GM12878 (cell line): ENCODE results near the gene ARL17B. TPM values are rescaled to one million over a fixed set of nuclear protein-coding genes. Genes with fewer than 3 reads are reported as not detected.

ENCODE experiments used
- ATF7 ChIP-seq: fragments of 450-650 bp; IDR thresholded peaks from 2 replicates; pipeline ENCODE4 v1.6.1; 2016; ENCODE audit warnings: low read depth, mild to moderate bottlenecking
- BACH1 ChIP-seq: fragments of 450-650 bp; IDR thresholded peaks from 2 replicates; pipeline ENCODE4 v1.6.1; 2017; ENCODE audit warnings: mild to moderate bottlenecking, borderline replicate concordance
- CBFB ChIP-seq: IDR thresholded peaks from 2 replicates; pipeline ENCODE4 v1.6.1; 2016; ENCODE audit warnings: antibody characterized with exemption, low read depth
- IRF4 ChIP-seq: IDR thresholded peaks from 2 replicates; pipeline ENCODE4 v1.6.1; 2011; ENCODE audit warnings: low read depth, low read length
- KLF5 ChIP-seq: fragments of 450-650 bp; IDR thresholded peaks from 2 replicates; pipeline ENCODE4 v1.6.1; 2014; ENCODE audit warnings: mild to moderate bottlenecking; ENCODE audit not compliant: partially characterized antibody
- LARP7 ChIP-seq: fragments of 450-650 bp; IDR thresholded peaks from 2 replicates; pipeline ENCODE4 v1.6.1; 2017; ENCODE audit warnings: mild to moderate bottlenecking
- NFYA ChIP-seq: IDR thresholded peaks from 2 replicates; pipeline ENCODE4 v1.6.1; 2011; ENCODE audit warnings: low read depth, mild to moderate bottlenecking, low read length, improper control_type of control experiment, borderline replicate concordance
- PAX5 ChIP-seq: IDR thresholded peaks from 2 replicates; pipeline ENCODE4 v1.6.1; 2011; ENCODE audit warnings: low read depth, low read length, borderline replicate concordance
- POLR2AphosphoS5 ChIP-seq: IDR thresholded peaks from 2 replicates; pipeline ENCODE4 v1.6.1; 2011; ENCODE audit warnings: mild to moderate bottlenecking, low read length, inconsistent platforms
- POU2F2 ChIP-seq: IDR thresholded peaks from 3 replicates; pipeline ENCODE4 v1.6.1; 2011; ENCODE audit warnings: low read depth, mild to moderate bottlenecking, low read length, borderline replicate concordance
- SMAD5 ChIP-seq: IDR thresholded peaks from 2 replicates; pipeline ENCODE4 v1.6.1; 2016; ENCODE audit warnings: antibody characterized with exemption, low read depth
- SUZ12 ChIP-seq: fragments of 200-600 bp; sonication (generic); IDR thresholded peaks from one replicate; pipeline ENCODE4 v1.6.1; 2018; ENCODE audit warnings: antibody characterized with exemption, mild to moderate bottlenecking; ENCODE audit not compliant: unreplicated experiment
- TAF1 ChIP-seq: IDR thresholded peaks from 2 replicates; pipeline ENCODE4 v1.6.1; 2011; ENCODE audit warnings: mild to moderate bottlenecking, low read depth, low read length, borderline replicate concordance
- WRNIP1 ChIP-seq: IDR thresholded peaks from 2 replicates; pipeline ENCODE4 v1.6.1; 2011; ENCODE audit warnings: low read depth, low read length, improper control_type of control experiment, borderline replicate concordance
- YBX1 ChIP-seq: fragments of 450-650 bp; IDR thresholded peaks from 2 replicates; pipeline ENCODE4 v1.6.1; 2016; ENCODE audit warnings: antibody characterized with exemption
- ZNF207 ChIP-seq: fragments of 450-650 bp; IDR thresholded peaks from 2 replicates; pipeline ENCODE4 v1.6.1; 2014; ENCODE audit warnings: antibody characterized with exemption, mild to moderate bottlenecking, borderline replicate concordance
- ZNF24 ChIP-seq: fragments of 450-650 bp; IDR thresholded peaks from 2 replicates; pipeline ENCODE4 v1.6.1; 2017; ENCODE audit warnings: antibody characterized with exemption, mild to moderate bottlenecking
- ZNF384 ChIP-seq: IDR thresholded peaks from 2 replicates; pipeline ENCODE4 v1.6.1; 2012; ENCODE audit warnings: low read depth, mild to moderate bottlenecking, low read length, improper control_type of control experiment, borderline replicate concordance
- polyA plus RNA-seq, 11 experiments: library from polyadenylated mRNA; depleted of rRNA in 4 of 11; unstranded in 6 of 11; stranded (reverse) in 5 of 11; fragments of >200 nt; fragmentation: Nextera tagmentation in 4 of 11; fragmentation: Illumina TruSeq in 1 of 11; extraction: Ambion mirVana in 4 of 11; extraction: Trizol in 1 of 11; gene quantifications; 1 replicate in 1 of 11; 2 replicates in 10 of 11; pipeline versions ENCODE4 v1.2.1 to v1.2.3, GENCODE V29; 2011 to 2016; ENCODE audit warnings: inconsistent platforms in 2 of 11, missing spikeins in 2 of 11, low read depth in 1 of 11
- total RNA-seq, 4 experiments: library from RNA; depleted of rRNA in 3 of 4; stranded (reverse); fragments of >200 nt in 3 of 4; fragmentation: Illumina TruSeq in 1 of 4; extraction: Trizol in 1 of 4; gene quantifications; 2 replicates each; pipeline versions ENCODE4 v1.2.1 to v1.2.3, GENCODE V29; 2013 to 2021
- TF ChIP-seq, protein P1 (sequence below): fragments of 450-650 bp; IDR thresholded peaks from 2 replicates; pipeline ENCODE4 v1.6.1; 2017; ENCODE audit warnings: borderline replicate concordance
- TF ChIP-seq, protein P2 (sequence below): IDR thresholded peaks from 2 replicates; pipeline ENCODE4 v1.6.1; 2011; ENCODE audit warnings: low read depth, low read length, improper control_type of control experiment, borderline replicate concordance
- TF ChIP-seq, protein P3 (sequence below): IDR thresholded peaks from 2 replicates; pipeline ENCODE4 v1.6.1; 2011; ENCODE audit warnings: low read depth, mild to moderate bottlenecking, low read length, moderate library complexity, borderline replicate concordance; ENCODE audit errors: extremely low read depth
- TF ChIP-seq, protein P4 (sequence below): fragments of 450-650 bp; IDR thresholded peaks from 2 replicates; pipeline ENCODE4 v1.6.1; 2014; ENCODE audit warnings: mild to moderate bottlenecking
- TF ChIP-seq, protein P5 (sequence below): fragments of 450-650 bp; IDR thresholded peaks from 2 replicates; pipeline ENCODE4 v1.6.1; 2016; ENCODE audit warnings: mild to moderate bottlenecking, moderate library complexity, borderline replicate concordance

Gene ARL17B
- total and polyA plus RNA-seq, 10 of the 15 experiments (the other 5 are each of a cell fraction or from before 2014, with no cell fraction given), result 6.0 to 25.1 (median 14.2) TPM

DNA sequence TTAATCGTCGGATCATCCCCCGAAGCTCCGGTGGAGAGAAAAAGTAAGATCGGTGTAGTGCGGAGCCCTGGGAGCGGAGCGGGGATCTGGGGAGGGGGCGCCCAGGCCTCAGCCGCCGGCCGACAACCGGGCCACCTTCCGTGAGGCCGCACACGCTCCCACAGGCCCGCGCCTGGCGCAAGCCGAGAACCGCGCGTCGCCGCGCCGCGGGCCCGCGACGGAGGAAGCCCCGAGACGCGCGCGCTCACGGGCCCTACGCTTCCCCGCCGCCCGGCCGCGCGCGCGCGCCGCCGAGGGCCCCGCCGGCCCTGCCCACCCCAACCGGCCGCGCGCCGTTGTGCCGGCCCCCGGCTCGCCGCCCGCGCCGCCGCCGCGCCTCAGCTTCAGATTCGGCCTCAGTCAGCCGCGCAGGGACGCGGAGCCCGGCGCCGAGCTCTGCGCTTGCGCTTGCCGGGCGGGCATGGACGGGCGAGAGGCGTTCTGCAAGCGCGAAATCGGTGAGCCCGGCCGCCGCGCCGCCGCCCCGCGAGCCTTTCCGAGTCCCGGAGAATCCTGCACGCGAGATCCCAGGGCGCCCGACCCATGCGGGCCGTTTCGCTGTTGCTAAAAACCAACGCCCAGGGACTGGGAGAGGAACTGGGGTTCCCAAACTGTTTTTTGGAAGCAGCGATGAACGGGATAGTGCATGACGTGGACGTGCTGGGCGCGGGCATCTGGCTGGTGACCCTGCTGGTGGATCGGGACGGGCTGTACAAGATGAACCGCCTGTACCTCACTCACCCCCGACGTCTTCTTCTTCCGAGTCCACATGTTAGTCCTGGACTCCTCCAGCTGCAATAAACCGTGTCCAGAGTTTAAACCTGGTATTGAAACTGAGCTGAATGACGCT, 94.7 kb downstream of the ARL17B start (continued):
- no peak for TF ChIP-seq ZNF24
- TF ChIP-seq, protein P1, sequence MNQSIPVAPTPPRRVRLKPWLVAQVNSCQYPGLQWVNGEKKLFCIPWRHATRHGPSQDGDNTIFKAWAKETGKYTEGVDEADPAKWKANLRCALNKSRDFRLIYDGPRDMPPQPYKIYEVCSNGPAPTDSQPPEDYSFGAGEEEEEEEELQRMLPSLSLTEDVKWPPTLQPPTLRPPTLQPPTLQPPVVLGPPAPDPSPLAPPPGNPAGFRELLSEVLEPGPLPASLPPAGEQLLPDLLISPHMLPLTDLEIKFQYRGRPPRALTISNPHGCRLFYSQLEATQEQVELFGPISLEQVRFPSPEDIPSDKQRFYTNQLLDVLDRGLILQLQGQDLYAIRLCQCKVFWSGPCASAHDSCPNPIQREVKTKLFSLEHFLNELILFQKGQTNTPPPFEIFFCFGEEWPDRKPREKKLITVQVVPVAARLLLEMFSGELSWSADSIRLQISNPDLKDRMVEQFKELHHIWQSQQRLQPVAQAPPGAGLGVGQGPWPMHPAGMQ, result no peak
- TF ChIP-seq BACH1, result peak; percentile 65; the same call in 1 of the 2 replicates
- TF ChIP-seq KLF5, result peak; percentile 28
- peak; percentile 68 for TF ChIP-seq LARP7
- TF ChIP-seq POLR2AphosphoS5, result peak; percentile 75; the same call in 1 of the 2 replicates
- TF ChIP-seq ATF7, result no peak
- no peak for TF ChIP-seq IRF4
- no peak for TF ChIP-seq SUZ12
- TF ChIP-seq, protein P2, sequence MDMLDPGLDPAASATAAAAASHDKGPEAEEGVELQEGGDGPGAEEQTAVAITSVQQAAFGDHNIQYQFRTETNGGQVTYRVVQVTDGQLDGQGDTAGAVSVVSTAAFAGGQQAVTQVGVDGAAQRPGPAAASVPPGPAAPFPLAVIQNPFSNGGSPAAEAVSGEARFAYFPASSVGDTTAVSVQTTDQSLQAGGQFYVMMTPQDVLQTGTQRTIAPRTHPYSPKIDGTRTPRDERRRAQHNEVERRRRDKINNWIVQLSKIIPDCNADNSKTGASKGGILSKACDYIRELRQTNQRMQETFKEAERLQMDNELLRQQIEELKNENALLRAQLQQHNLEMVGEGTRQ, result no peak
- peak; percentile 1; the same call in 1 of the 2 replicates for TF ChIP-seq PAX5
- TF ChIP-seq TAF1, result peak; percentile 67; the same call in 1 of the 2 replicates
- 0 out of 3 replicates have a peak, but pooled peaks have one; percentile 49 for TF ChIP-seq POU2F2
- no peak for TF ChIP-seq SMAD5
- 0 out of 2 replicates have a peak, but pooled peaks have one; percentile 56 for TF ChIP-seq ZNF207
- TF ChIP-seq, protein P3, sequence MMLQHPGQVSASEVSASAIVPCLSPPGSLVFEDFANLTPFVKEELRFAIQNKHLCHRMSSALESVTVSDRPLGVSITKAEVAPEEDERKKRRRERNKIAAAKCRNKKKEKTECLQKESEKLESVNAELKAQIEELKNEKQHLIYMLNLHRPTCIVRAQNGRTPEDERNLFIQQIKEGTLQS, result no peak
- TF ChIP-seq YBX1, result no peak
- TF ChIP-seq, protein P4, sequence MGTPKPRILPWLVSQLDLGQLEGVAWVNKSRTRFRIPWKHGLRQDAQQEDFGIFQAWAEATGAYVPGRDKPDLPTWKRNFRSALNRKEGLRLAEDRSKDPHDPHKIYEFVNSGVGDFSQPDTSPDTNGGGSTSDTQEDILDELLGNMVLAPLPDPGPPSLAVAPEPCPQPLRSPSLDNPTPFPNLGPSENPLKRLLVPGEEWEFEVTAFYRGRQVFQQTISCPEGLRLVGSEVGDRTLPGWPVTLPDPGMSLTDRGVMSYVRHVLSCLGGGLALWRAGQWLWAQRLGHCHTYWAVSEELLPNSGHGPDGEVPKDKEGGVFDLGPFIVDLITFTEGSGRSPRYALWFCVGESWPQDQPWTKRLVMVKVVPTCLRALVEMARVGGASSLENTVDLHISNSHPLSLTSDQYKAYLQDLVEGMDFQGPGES, result 0 out of 2 replicates have a peak, but pooled peaks have one; percentile 11
- no peak for TF ChIP-seq NFYA
- TF ChIP-seq ZNF384, result no peak
- TF ChIP-seq WRNIP1, result no peak
- no peak for TF ChIP-seq CBFB
- TF ChIP-seq, protein P5, sequence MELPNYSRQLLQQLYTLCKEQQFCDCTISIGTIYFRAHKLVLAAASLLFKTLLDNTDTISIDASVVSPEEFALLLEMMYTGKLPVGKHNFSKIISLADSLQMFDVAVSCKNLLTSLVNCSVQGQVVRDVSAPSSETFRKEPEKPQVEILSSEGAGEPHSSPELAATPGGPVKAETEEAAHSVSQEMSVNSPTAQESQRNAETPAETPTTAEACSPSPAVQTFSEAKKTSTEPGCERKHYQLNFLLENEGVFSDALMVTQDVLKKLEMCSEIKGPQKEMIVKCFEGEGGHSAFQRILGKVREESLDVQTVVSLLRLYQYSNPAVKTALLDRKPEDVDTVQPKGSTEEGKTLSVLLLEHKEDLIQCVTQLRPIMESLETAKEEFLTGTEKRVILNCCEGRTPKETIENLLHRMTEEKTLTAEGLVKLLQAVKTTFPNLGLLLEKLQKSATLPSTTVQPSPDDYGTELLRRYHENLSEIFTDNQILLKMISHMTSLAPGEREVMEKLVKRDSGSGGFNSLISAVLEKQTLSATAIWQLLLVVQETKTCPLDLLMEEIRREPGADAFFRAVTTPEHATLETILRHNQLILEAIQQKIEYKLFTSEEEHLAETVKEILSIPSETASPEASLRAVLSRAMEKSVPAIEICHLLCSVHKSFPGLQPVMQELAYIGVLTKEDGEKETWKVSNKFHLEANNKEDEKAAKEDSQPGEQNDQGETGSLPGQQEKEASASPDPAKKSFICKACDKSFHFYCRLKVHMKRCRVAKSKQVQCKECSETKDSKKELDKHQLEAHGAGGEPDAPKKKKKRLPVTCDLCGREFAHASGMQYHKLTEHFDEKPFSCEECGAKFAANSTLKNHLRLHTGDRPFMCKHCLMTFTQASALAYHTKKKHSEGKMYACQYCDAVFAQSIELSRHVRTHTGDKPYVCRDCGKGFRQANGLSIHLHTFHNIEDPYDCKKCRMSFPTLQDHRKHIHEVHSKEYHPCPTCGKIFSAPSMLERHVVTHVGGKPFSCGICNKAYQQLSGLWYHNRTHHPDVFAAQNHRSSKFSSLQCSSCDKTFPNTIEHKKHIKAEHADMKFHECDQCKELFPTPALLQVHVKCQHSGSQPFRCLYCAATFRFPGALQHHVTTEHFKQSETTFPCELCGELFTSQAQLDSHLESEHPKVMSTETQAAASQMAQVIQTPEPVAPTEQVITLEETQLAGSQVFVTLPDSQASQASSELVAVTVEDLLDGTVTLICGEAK, result peak; percentile 38; the same call in 1 of the 2 replicates
